Keratinocyte (primary cell): ENCODE data around the gene PAPOLB.

Experiments used
- CTCF ChIP-seq, 3 experiments: IDR thresholded peaks in 1 of 3; conservative IDR thresholded peaks in 1 of 3; optimal IDR thresholded peaks in 1 of 3; 2 replicates in 2 of 3; 3 replicates in 1 of 3; pipeline versions ENCODE3 to v1.5.1; 2011; ENCODE audit warnings: low read length in 3 of 3, mild to moderate bottlenecking in 3 of 3, moderate library complexity in 2 of 3, control low read depth in 1 of 3, inconsistent platforms in 1 of 3; ENCODE audit not compliant: insufficient read depth in 2 of 3; ENCODE audit errors: extremely low read depth in 1 of 3
- EZH2 ChIP-seq: IDR thresholded peaks from one replicate; pipeline ENCODE4 v1.6.1; 2012; ENCODE audit warnings: inconsistent platforms, mild to moderate bottlenecking, low read length, moderate library complexity

- TF ChIP-seq CTCF (optimal IDR thresholded peaks at IDR 0.05 in 1 of 3, IDR thresholded peaks at IDR 0.05 in 1 of 3, conservative IDR thresholded peaks at IDR 0.05 in 1 of 3; ENCODE audit: extremely low read depth in 1 of 3, insufficient read depth in 2 of 3, low read length in 3 of 3): no peak
- no peak for TF ChIP-seq EZH2
Measured at GRCh38 chr7:4841007-4841784, 20.6 kb downstream of the PAPOLB start.
